ENCODE data around the gene CALHM5. TPM values are rescaled to one million over a fixed set of nuclear protein-coding genes. Genes with fewer than 3 reads are reported as not detected.

The CALHM5 gene
- total RNA-seq, 1 experiment from 2014 or later: 0.08 TPM

DNA sequence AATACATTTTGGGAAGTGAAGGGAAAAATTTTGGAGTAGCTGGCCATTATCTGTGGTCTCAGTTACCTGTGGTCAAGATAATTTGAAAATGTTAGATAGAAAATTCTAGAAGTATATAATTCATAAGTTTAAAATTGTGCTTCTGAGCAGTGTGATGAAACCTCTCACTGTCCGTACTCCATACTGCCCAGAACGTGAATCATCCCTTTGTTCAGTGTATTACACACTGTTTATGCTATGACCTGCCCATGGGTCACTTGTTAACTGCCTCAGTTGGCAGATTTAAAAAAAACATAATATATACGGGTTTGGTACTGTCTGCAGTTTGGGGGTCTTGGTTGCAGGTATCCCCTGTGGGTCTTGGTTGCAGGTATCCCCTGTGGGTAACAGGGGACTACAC is 4.1 kb upstream of the CALHM5 start:
- DNase-seq (ENCODE audit: low spot score): no peak

DNA sequence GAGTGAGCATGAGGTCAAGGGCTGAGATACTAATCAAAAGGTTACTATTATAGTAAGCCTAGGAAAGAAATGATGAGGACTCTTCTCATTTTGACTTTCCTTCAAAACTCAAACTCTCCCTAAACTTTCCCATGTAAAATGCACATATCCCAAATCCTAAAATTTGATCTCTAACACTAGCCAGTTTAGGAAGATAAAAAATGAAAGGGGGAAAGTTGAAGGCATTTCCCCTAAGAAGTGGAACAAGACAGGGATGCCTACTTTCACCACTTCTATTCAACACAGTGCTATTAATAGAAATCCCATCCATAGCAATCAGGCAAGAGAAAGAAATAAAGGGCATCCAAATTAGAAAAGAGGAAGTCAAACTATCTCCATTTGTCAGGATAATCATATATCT is 2.9 kb upstream of the CALHM5 start:
- DNase-seq (ENCODE audit: low spot score): no peak

DNA sequence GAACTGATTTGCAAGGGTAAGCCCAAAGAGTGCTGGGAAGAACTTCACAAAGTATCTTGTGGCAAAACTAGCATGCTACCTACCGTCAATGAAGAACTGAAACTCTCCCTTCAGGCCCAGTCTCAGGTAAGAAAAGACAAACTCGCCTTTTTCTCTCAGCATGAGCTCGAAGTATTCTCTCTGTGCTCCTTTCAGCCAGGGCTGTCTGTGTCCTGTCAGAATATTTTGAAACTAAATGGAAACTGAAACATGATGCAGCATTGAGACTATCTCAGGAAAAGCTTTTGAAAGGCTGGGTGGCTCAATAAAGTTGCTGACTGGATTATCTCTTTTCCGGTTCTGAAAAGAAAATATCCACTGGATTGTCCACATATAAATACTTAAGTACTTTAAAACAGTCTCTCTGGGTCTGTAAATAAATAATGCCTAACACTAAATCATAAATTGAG is 696 bp downstream of the CALHM5 start:
- no peak for DNase-seq (ENCODE audit: low spot score)

DNA sequence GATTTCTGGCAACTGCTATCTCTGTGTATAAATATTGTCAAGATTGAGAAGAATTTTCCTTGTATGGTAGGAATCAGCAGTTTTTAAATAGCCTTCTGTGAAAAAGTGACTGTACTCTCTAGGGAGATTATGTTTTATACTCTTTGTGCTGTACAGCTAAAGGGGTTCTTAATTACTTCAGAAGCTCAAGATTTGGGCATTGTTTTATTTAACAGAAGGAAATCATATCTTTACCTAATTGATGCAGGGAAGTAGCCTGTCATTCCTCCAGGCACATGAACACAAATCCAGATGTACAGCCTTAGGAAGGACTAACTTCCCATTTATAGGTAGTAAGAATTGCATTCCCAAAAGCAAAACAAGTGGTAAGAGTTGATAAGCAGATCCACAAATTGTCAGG is 1.3 kb downstream of the CALHM5 start:
- DNase-seq (ENCODE audit: low spot score): no peak

DNA sequence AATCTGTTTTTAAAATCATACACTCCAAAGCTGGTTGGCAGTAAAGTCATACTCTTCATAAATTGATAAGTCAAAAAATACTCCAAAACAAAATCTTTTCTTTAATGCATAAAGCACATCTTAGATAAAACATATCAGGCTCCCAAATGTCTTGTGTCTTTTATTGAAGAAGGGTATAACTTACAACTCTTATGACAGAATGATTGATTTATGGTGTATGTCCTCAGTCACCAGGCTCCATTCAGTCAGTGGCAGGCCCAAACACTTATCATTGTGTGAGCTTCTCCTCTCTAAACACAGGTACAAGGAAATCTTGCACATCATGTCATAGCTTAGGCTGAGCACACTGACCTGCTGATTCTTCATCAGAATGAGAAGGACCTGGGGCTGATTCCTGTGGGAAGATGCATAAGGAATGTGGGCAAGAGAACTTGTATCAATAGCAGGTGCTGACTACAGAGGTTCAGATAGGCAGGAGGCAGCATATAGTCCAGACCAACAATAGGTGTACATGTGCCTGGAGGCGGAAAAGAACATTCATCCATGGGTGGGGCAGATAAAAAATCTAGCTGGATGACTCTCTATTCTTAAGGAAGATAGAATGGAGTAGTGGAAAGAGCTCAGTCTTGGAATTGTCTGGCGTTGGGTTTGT is 1.9 kb downstream of the CALHM5 start:
- DNase-seq (ENCODE audit: low spot score): no peak

DNA sequence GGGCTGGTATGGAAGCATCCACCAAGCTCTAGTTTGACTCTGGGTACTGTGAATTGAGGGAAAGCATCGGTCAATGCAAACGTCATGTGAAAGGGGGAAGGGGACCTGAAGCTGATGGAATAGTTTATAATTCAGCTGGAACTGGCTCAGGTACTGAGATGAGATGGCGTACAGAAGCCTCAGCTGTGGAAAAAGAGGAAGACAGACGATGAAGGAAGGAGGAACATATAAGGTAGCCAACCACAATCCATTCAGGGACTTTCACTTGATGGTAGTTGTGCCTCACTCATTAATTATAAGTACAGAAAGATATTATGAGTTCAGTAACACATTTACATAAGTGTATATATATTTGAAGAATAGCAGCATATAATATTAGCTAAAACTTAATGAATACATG is 2.7 kb downstream of the CALHM5 start:
- no peak for DNase-seq (ENCODE audit: low spot score)

DNA sequence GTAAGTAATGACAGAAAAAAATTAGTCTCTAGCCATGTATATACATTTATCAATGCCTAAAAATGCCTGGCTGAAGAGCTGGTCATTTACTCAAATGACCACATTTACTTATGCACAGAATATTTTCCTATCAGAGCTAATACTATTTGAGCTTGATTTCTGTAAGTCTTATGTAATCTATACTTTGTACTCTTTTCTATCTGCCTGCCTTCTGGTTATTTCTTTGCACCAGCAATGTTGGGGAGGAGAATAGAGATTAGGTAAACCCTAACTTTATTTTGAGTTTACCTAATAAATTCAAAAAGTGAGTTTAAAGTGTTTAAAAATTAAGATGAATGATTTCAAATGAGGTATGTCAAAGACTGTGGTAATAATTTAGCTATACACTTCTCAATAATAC is 3.7 kb downstream of the CALHM5 start:
- no peak for DNase-seq (ENCODE audit: low spot score)

DNA sequence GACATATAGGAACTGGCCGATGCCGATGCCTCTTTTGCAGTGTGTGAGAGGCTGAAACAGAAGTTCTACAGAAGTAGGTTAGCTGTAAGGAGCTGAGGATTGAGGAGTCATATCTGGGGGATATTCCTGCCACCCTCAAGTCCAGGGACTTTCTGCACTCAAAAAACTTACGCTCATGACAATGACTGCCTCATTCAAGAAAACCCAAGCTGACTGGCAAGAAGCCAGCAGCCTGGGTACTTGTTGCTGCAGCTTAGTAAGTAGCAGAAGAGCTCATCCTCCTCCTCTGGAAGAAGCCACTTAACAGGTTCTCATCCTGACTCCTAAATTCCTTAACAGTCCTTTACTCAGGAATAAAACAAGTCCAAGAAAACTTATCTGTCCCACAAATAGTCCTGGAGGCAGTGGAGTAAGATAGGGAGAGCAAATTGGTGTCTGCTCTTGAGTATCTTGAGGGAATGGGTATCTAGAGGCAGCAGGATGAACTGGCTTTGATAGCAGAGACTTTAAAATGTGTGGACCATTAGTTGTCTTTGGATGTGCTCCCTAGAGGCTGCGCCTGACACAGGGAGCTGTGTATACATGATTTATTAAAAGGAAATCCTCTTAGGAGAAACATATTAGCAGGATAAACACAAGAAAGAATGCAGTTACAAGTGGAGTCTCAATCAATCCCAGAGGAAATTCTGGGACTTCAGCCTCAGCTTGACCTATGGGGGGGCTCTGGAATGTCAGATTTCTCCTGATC is 7.4 kb downstream of the CALHM5 start:
- no peak for DNase-seq (ENCODE audit: low spot score)

DNA sequence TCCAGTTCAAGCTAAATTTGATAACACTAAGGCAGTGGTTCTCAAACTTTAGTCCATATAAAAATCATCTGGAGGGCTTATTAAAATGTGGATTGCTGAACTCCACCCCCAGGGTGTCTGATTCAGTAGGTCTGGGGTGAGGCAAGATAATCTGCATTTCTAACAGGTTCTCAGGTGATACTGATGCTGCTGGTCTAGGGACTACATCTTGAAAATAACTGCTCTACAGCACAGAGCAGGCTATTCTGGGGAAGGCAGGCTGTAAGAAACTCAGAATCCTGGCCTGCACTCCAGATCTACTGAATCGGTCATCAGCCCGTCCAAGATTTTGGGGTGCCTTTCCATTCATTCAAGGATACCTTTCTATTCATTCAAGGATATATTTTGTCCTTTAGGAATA is 11.5 kb downstream of the CALHM5 start:
- DNase-seq (ENCODE audit: low spot score): no peak

DNA sequence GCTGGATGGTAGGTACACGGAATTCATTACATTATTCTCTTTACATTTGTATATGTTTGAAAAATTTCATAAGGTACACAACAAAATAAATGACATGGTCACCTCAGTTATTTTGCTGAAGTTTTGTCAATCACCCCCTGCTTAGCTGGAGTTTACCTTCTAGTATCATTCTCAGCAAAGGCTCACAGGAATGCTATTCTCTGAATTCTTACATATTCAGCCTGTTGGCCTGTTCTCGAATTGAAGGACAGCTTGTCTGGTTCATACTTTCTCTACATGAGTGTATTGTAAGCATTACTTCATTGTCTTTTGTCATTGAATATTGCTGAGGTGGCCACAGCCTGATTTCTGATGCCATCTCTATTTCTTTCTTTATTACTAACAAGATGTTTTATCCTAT is 12.8 kb downstream of the CALHM5 start:
- DNase-seq (ENCODE audit: low spot score): no peak

DNA sequence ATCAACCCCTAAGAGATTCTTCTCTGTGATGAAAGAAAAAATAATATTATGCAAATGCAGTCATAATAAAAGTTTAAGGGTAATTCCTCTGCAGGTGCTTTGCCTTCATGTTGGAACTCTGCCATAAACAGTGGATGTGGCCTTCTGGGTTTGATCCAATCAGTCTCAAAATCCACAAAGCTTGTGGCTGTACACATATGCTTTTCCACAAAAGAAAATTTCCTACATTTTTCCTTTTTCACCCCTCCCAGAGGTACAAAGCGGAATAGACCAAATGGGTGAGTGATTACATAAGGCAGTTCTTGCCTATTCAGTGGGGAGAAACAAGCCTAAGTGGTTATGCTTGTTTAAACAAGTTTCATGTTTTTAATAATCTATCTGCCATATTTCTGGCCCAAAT is 16.7 kb downstream of the CALHM5 start:
- DNase-seq (ENCODE audit: low spot score): no peak

DNA sequence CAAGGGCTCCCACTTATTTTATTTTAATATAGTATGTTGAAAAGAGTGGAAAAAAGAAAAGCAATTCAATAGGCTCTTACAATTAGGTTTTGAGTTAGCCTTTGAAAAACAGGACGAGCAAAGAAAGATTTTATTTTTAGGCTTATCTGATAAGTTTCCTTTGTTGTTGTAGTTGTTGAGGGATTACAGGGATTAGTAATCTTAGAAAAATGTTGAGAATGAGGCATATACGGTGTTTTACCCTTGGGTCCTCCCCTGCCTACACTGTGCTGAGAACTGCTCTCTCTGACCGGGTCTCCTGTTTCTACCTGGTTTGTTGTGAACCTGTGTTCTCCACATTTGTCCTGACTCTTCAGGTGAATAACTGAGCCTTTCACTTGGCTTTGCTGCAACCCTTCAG is 17.3 kb downstream of the CALHM5 start:
- DNase-seq (ENCODE audit: low spot score): no peak

DNA sequence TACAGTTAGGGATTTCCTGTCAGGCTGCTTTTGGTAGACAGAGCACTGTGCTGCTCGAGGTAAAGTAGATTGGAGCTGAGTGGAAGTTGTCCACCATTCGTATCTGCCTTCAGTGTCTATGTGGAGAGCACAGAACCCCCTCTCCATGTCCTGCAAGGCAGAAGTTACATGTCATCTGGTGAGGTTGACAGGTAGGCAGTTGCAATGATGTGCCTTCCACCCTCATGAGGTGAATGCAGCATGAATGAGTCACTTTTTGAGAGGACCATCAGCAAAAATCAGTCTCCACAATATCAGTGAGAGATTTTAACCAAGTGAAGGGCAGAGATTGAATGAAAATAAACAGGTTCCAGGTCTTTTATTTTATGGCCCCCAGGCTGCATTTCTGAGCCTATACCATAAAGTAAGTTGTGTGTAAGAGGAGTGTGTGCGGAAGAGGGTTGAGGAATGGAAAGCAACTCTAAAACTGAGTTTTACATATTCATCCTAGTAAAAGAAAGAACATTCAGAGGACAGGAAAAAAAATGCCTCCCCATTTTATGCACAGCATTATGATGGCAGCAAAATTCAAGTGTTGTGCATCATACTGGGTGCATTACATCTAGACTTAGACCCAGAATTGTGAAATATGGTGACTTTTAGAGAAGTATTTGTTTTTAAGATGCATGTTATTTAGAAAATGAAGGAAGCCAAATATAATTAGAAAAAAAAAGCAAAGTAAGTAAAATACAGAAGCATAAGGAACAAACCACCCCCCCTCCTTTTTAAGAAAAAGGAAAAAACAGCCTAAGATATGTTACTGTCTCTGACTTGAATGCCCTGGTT is 18.2 kb downstream of the CALHM5 start:
- no peak for DNase-seq (ENCODE audit: low spot score)

DNA sequence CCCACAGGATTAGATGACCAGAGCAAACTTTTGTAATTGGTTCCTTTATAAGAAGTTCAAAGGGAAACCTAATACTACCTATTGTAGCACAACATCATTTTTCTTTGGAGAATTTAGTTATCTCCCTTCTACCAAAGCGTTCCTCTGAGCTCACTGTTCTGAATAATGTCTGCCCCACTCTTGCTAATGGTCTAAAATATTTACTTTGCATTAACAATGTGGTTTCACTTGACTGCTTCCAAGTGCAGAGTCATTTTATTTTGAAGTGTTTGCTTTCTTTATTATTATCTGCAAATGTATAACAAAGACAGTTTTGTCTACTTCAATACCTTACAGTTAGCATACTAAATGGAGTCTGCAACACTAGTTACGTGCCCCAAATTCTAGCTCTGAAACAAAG is 19.0 kb downstream of the CALHM5 start:
- no peak for DNase-seq (ENCODE audit: low spot score)

DNA sequence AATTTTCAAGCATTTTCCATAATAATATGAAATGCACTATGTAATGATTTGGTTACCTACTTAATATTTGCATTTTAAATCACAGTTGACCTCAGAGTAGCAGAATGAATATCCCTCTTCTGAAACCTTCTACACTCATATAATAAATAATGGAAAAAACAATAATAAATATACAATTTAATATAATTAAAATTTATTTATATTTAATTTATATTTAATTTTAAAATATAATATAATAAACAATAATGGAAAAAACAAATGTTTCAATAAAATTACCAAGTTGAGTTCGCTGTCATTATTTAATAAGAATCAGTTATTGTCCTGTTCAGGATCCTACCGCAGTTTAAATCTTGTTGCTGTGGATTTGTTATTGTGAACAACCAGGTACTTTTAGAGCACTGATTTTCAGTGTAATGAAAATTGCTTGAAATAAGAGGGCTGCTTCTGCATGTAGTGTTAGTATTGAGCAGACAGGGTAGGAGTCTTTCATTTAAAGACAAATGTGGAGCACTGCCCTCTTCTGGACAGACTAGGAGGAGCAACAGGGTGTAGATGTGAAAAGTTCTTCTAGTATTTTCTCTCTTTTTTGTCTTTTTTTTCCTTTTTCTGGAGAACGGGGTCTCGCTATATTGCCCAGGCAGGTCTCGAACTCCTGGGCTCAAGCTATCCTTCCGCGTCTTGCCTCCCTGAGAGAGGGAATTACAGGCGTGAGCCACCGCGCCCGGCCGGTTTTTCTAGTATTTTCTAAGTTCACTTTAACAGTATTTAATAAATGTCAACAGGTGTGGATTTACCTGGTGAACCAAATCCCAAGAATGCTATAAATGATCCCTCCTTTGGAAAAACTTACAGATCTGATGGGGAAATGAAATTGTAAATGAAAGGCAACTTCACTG is 20.5 kb downstream of the CALHM5 start:
- DNase-seq (ENCODE audit: low spot score): peak; percentile 71

DNA sequence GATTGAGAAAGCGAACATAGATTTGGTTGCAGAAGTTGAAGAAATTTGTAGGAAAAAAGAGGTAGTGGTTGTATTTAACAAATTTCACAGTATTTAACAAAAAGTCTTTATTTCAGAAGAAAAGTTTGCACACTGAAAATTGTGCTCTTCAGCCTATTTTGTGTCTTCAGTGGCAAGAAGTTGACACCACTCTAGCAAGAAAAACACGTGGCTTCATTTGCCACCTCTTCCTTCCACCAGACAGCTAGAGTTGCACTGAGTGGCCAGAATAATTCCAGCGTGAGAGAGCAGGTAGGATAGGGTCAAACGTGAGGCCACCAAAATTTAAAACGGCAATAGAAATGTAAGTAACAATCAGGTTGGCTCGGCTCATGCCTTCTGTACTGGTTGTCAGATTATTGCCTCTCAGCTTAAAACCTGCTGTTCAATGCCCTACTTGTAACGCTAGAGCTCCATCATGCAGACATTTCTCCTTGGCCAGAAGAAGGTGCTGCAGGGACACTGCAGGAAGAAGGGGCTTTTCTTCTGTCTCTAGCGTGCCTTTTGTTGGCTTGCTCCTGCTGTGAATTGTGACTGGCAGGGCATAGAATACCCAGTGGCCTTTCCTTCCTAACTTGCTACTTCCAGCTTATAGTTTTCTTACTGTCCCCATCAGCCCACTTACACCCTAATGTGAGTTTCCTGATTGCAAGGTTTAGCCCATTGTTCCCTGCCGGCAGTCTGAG is 22.0 kb downstream of the CALHM5 start:
- DNase-seq (ENCODE audit: low spot score): no peak

DNA sequence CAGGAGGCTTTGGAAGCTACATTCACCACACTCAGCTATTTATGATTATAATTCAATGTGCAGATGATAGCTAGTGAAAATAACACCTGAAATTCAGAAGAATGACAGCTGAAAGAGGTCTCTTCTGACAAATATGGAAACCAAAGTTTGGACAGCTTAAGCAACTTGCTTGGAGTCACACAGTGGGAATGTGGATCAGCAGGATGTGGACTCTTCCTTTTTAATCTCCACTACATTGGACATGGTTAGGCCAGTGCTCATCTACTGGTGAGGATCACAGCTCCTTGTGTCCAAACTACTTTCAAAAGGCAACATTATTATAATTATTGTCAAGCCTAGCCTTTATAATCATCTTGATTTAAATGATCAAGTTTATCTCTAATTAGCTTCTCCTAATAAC is 23.7 kb downstream of the CALHM5 start:
- DNase-seq (ENCODE audit: low spot score): no peak

DNA sequence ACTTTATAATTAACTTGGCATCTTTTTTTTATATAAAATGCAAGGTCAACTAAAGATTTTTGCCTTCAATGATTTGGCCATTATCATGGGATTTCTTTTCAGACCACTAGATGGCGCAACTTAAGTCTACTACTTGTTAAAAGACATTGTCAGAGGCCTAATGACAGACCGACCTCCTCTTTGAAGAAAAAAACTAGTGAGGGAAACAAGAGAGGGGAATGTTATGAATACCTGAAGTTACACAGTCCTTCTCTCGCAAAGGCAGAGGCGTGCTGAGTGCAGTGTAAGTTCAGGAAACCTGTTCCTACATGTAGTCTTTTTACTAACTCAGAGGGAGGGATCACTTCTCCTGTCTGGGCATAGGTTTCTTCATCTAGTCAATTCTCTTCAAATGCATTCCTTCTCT is 24.8 kb downstream of the CALHM5 start:
- DNase-seq (ENCODE audit: low spot score): peak; percentile 80

DNA sequence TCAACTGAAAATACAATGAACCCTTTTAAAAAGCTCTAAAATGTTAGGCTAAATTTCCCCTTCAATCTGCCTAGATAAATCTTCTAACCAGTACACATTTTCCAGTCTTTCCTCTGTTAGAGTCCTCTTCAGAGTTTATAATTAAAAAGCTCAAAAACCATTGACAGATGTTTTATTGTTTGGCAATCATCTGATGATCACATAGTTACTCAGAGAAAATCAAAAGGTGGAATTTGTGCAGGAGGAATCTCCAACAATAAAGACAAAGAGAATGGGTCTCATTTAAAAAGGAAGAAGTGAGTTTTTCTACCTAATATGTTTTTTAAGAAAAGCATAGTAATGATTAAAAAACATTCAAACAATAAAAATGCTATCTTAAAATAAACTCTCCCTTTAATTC is 31.0 kb downstream of the CALHM5 start:
- no peak for DNase-seq (ENCODE audit: low spot score)

DNA sequence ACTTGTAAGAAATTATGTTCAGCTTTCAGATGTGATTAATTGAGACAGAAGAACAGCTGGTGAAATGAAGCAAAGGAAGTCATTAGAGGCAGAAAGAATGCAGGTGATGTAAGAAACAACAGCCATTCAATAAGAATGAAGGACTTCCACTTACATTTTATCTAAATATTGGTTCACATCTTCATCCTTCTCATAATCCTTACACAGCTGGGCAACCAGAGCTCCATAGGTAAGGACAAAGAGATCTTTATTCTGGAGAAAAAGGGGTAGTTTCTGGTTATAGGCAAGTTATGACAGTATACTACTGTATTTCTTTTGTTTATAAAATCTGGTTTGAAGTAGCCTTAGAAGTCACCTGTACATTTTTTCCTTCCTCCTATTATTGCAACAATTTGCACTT is 31.7 kb downstream of the CALHM5 start:
- no peak for DNase-seq (ENCODE audit: low spot score)

DNA sequence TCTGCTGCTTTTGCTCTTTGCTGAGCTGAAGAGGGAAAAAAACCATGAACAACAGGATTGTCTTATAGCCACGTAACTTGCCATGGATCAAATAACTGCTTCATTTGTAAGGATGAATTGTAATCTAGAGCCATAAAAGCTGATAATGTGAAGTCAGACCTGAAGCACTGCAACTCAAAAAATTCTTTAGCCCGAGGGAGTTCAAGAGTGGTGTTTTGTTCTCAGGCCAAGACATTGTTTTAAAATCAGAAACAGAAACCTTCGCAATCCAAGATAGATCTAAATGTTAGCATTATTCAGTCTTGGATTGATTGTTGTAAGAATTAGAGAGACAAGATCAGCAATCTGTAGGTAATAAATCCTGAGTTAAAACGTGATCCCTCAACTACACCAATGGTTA is 34.2 kb downstream of the CALHM5 start, which contains the start of gene TRAPPC3L:
Gene TRAPPC3L, minus strand, starts transcription at position 34 of the 400 bp plus-strand sequence. CDS start 170 bp downstream, outside the sequence.
- DNase-seq (ENCODE audit: low spot score): no peak

Measured in HT-29 (cell line).